ENCODE results near the gene SGPP2. TPM values are rescaled to one million over a fixed set of nuclear protein-coding genes. Genes with fewer than 3 reads are reported as not detected.

The SGPP2 gene
- total and polyA plus RNA-seq, 2 of the 4 experiments (the other 2 are of a cell fraction) = not detected

DNA sequence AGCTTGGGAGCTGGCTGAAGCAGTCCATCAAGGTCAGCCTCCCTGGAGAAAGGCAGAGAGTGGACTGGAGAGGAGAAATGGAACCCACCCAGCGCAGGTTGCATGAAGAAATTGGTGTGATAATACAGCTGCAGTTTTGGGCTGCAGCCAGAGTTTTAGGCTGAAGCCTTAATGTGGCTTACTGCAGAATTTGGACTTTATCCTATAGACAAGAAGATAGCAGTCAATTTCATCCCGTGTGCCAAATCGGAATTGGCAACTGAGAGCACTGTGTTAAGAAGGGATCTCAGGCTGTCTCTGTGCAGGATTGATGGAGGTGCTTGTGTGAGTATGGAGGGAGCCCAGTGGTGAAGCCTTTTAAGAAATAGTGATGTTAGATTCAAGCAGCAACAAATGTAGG, 7.5 kb downstream of the SGPP2 start:
- dilution Hi-C loops (cut with HindIII; ENCODE audit: low sequenced_read_pairs, unreplicated experiment) = no loop called here

More for the DNA sequence above, 7.5 kb downstream of the SGPP2 start:
- no peaks in the 10 kb centered on the region for H3K4me1 ChIP-seq (ENCODE audit: control insufficient read depth, insufficient read depth, low read length)
- ChIA-PET POLR2A (ENCODE audit: unreplicated experiment) (no interaction called here), CTCF (no interaction called here)
- no peak for ATAC-seq (ENCODE audit: low read depth)
- H3K27ac ChIP-seq (ENCODE audit: insufficient read depth, low read length) = no peak overlapping the region
- TF ChIP-seq, protein P1, sequence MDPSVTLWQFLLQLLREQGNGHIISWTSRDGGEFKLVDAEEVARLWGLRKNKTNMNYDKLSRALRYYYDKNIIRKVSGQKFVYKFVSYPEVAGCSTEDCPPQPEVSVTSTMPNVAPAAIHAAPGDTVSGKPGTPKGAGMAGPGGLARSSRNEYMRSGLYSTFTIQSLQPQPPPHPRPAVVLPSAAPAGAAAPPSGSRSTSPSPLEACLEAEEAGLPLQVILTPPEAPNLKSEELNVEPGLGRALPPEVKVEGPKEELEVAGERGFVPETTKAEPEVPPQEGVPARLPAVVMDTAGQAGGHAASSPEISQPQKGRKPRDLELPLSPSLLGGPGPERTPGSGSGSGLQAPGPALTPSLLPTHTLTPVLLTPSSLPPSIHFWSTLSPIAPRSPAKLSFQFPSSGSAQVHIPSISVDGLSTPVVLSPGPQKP (IDR thresholded peaks at IDR 0.05; ENCODE audit: borderline replicate concordance, low read depth, low read length) = no peak
- TF ChIP-seq BHLHE40 (IDR thresholded peaks at IDR 0.05; ENCODE audit: low read depth, low read length) = no peak
- no peak for TF ChIP-seq MAFK (IDR thresholded peaks at IDR 0.05; ENCODE audit: low read depth, low read length)
- TF ChIP-seq, protein P2, sequence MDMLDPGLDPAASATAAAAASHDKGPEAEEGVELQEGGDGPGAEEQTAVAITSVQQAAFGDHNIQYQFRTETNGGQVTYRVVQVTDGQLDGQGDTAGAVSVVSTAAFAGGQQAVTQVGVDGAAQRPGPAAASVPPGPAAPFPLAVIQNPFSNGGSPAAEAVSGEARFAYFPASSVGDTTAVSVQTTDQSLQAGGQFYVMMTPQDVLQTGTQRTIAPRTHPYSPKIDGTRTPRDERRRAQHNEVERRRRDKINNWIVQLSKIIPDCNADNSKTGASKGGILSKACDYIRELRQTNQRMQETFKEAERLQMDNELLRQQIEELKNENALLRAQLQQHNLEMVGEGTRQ (IDR thresholded peaks at IDR 0.05; ENCODE audit: low read depth, low read length) = no peak
- TF ChIP-seq RAD21 (IDR thresholded peaks at IDR 0.05; ENCODE audit: low read length) = no peak
- TF ChIP-seq MAZ (IDR thresholded peaks at IDR 0.05; ENCODE audit: borderline replicate concordance, low read depth, low read length) = no peak
- TF ChIP-seq, protein P3, sequence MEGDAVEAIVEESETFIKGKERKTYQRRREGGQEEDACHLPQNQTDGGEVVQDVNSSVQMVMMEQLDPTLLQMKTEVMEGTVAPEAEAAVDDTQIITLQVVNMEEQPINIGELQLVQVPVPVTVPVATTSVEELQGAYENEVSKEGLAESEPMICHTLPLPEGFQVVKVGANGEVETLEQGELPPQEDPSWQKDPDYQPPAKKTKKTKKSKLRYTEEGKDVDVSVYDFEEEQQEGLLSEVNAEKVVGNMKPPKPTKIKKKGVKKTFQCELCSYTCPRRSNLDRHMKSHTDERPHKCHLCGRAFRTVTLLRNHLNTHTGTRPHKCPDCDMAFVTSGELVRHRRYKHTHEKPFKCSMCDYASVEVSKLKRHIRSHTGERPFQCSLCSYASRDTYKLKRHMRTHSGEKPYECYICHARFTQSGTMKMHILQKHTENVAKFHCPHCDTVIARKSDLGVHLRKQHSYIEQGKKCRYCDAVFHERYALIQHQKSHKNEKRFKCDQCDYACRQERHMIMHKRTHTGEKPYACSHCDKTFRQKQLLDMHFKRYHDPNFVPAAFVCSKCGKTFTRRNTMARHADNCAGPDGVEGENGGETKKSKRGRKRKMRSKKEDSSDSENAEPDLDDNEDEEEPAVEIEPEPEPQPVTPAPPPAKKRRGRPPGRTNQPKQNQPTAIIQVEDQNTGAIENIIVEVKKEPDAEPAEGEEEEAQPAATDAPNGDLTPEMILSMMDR (conservative IDR thresholded peaks at IDR 0.05; ENCODE audit: low read depth, low read length) = no peak
- TF ChIP-seq MXI1 (IDR thresholded peaks at IDR 0.05; ENCODE audit: borderline replicate concordance, low read depth, low read length) = no peak
- no peak for TF ChIP-seq RFX5 (IDR thresholded peaks at IDR 0.05; ENCODE audit: low read depth, low read length)
- TF ChIP-seq CEBPB (IDR thresholded peaks at IDR 0.05; ENCODE audit: low read depth, low read length) = no peak
- no peak for TF ChIP-seq NFE2L2 (IDR thresholded peaks at IDR 0.05; ENCODE audit: low read depth, low read length)
- no peak for TF ChIP-seq FOS (IDR thresholded peaks at IDR 0.05; ENCODE audit: low read depth, low read length)
- TF ChIP-seq CHD1 (IDR thresholded peaks at IDR 0.05; ENCODE audit: low read depth, low read length) = no peak
- no peak for TF ChIP-seq POLR2A (IDR thresholded peaks at IDR 0.05; ENCODE audit: low read depth, low read length)
- no peak for TF ChIP-seq RCOR1 (IDR thresholded peaks at IDR 0.05; ENCODE audit: insufficient replicate concordance, low read length)
- TF ChIP-seq SMC3 (IDR thresholded peaks at IDR 0.05; ENCODE audit: low read depth, low read length) = no peak
- DNase-seq = no peak
- no peak overlapping the region for H3K56ac ChIP-seq (ENCODE audit: extremely low read depth, insufficient read depth, low read length)
- BruUV-seq (replicated peaks) = no TSS peak
- no peak overlapping the region for H2BK5ac ChIP-seq (ENCODE audit: low read depth, low read length, poor library complexity, severe bottlenecking)
- H3K14ac ChIP-seq (replicated peaks; ENCODE audit: low read depth, low read length) = no peak overlapping the region
- H3K4ac ChIP-seq (ENCODE audit: low read depth, low read length) = no peak overlapping the region
- H2AK5ac ChIP-seq (ENCODE audit: low read depth, low read length) = no peak overlapping the region
- H3K4me3 ChIP-seq (ENCODE audit: insufficient read depth, low read depth, low read length) = no peak overlapping the region
- no peak overlapping the region for H3K18ac ChIP-seq (ENCODE audit: low read depth, low read length)
- no peak overlapping the region for H2BK15ac ChIP-seq (ENCODE audit: low read depth, low read length)
- no peaks in the 10 kb centered on the region for H3K79me1 ChIP-seq (ENCODE audit: low read depth in 1 of 2, low read length in 2 of 2)
- in situ Hi-C loops (cut with MboI; ENCODE audit: low sequenced_read_pairs) = no loop called here
- H4K5ac ChIP-seq (ENCODE audit: low read depth, low read length) = no peak overlapping the region
- no peak overlapping the region for H3K23ac ChIP-seq (ENCODE audit: low read depth, low read length)
- H2BK120ac ChIP-seq (ENCODE audit: low read depth, low read length) = no peak overlapping the region
- no peak overlapping the region for H2AK9ac ChIP-seq (replicated peaks; ENCODE audit: low read depth, low read length, poor library complexity)
- intact Hi-C loops (cut with micrococcal nuclease) = no loop called here
- H4K91ac ChIP-seq (ENCODE audit: insufficient read depth, low read depth, low read length) = no peak overlapping the region
- no peaks in the 10 kb centered on the region for H3K36me3 ChIP-seq (ENCODE audit: control insufficient read depth, insufficient read depth, low read length)
- peaks cover 4% of the 10 kb centered on the region; the same call in 1 of the 2 replicates for H3K27me3 ChIP-seq (ENCODE audit: control insufficient read depth, insufficient read depth, low read length)
- H4K8ac ChIP-seq (ENCODE audit: low read depth in 2 of 2, low read length in 2 of 2) = no peak overlapping the region
- no peak overlapping the region for H3K4me2 ChIP-seq (ENCODE audit: low read depth, low read length)
- no peak overlapping the region for H2BK20ac ChIP-seq (ENCODE audit: low read depth, low read length)
- no peaks in the 10 kb centered on the region for H4K20me1 ChIP-seq (ENCODE audit: insufficient read depth, low read length)
- H3K9me3 ChIP-seq (ENCODE audit: control insufficient read depth, insufficient read depth, low read length) = no peaks in the 10 kb centered on the region
- H3K9me1 ChIP-seq (ENCODE audit: insufficient read depth, low read length) = no peaks in the 10 kb centered on the region
- no peak overlapping the region for H3K9ac ChIP-seq (ENCODE audit: low read depth, low read length)
- H2AFZ ChIP-seq (replicated peaks; ENCODE audit: low read length, poor library complexity) = no peak overlapping the region
- WGBS, 2 experiments (ENCODE audit: extremely low coverage in 2 of 2, insufficient read length in 1 of 2) = no CpG with 5 or more reads among the region's 3 CpGs

Data from IMR-90 (cell line).